Hematopoietic multipotent progenitor cell treated with erythropoietin and hydrocortisone succinate and interleukin-3 and kit ligand, for 17 days (in vitro differentiated cells): Measurements from ENCODE around the gene PDE2A.

Experiments used
- DNase-seq: peaks from one replicate; pipeline ENCODE4 v3.0.0-alpha.2; 2015; ENCODE audit warnings: low spot score

The PDE2A gene

DNA sequence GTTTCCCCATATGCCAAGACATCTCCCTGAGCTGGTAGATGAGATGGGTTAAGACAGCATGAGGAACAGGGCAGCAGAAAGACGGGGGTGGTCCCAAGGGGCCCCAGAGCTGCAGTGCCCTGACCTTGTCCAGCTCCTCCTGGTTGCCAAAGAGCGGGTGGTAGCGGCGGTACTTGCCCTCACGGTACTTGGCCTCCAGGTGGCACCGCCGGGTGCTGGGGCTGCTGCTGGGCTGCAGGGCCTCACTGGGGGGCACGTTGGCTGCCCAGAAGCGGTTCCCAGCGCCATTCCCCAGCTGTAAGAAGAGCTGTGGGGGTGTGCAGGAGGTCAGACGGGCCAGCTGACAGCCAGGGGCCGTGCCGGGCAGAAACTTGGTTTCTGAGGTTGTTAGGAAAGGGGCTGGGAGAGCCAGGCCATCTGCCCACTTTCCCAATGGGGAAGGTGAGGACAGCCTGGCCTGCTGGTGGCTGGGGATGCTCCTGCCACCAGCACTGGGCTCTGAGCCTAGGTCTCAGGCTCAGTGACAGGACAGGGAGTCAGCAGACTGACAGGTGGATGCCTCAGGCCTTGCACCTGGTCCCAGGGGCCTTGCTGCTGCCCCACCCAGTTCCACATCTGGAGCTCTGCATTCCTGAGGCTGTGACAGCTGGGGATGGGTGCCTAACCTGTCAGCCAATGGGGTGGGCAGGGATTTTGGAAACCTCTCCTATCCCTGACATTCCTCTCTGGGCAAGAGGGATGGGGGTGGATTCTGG, 30.0 kb upstream of the PDE2A start:
- DNase-seq: no peak

GRCh38 chr11:72703267-72704008, 29.2 kb upstream of the PDE2A start:
- no peak for DNase-seq

DNA sequence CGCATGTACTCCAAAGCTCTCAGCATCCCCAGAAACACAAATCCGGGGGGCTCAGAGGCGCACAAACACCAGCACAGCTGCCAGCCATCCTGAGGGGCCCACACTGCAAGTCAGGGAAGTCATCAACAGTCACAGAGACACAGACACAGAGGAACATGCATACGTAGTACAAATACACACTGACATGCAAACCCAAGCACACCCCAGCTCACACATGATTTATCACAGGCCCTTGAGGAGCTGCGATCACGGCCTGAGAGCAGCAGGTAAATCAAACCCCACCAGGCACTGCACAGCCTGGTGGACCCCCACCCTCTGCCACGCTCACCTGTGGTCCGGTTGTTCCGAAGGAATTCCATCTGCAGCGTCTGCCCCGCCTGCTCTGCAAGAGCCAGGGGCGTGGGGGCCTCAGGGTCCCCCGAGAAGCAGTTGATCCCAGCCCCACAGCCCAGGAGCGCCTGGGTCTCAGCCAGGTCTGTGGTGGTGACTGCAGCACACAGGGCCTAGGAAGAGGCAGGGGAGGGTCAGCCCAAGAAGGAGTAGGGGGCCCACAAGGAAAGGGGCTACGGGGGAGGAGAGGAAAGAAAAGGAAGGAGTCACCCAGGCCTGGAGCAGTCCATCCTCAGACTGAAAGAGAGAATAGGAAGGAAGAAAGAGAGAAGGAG, 28.5 kb upstream of the PDE2A start:
- no peak for DNase-seq

- DNase-seq: no peak
These were observed 27.9 kb upstream of the PDE2A start for GRCh38 chr11:72702096-72702495.

GRCh38 chr11:72701466-72701865, 27.2 kb upstream of the PDE2A start:
- no peak for DNase-seq

- no peak for DNase-seq
These were observed 25.9 kb upstream of the PDE2A start for GRCh38 chr11:72700146-72700545.

DNA sequence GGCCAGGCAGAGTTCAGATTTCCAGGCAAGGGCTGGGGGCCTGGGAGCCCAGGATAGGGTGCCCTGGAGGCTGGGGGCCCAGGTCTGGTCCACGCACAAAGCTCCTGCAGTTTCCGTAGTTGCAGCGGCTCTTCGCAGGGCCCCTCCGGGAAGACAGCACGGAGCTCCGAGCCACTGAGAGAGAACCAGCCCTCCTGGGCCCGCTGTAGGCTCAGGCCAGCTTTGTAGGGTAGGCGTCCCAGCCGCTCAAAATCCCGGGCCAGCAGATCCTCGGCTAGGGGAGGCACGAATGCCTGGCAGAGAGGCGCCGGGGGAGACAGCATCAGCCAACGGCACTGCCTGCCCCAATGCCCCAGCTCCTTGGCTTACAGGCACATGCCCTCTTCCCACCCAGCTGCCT, 23.6 kb upstream of the PDE2A start:
- no peak for DNase-seq

DNA sequence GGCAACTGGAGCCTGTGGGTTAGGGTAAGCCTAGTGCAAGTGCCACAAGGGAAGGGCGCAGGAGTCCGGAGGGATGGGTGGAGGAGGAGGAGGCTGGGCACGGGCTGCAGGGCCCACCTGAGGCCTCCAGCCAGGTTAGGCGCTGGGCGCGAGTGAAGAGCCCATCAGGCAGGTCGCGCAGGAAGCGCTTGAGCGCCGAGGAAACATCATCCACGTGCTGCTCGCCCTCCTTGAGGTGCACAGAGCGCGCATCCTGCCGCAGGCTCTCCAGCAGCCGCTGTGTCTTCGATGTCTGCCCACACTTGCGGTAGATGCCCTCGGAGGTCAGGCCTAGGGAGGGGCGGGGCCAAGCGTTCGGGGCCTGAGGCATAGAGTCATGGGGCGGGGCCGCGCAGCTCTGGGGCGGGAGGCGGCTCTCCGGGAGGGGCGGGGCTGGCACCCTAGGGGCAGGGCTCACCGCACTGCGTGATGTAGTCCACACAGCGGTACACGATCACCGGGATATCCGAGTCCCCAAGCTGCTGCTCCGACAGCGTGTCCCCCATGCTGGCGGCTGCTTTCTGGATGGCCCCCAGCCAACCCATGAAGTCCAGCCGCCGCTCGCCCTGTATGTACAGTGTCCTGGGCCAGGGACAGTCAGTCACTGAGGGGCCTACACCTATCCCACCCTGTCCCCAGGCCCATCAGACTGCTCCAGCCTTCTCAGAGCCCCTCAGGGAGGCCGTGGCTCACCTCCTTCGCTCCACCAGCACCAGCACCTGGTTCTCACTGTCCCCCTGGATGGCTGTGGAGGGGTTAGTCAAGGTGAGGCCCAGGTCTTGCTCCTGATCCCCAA, 22.9 kb upstream of the PDE2A start:
- peak; percentile 14 for DNase-seq

GRCh38 chr11:72695354-72695753, 21.1 kb upstream of the PDE2A start:
- no peak for DNase-seq

DNA sequence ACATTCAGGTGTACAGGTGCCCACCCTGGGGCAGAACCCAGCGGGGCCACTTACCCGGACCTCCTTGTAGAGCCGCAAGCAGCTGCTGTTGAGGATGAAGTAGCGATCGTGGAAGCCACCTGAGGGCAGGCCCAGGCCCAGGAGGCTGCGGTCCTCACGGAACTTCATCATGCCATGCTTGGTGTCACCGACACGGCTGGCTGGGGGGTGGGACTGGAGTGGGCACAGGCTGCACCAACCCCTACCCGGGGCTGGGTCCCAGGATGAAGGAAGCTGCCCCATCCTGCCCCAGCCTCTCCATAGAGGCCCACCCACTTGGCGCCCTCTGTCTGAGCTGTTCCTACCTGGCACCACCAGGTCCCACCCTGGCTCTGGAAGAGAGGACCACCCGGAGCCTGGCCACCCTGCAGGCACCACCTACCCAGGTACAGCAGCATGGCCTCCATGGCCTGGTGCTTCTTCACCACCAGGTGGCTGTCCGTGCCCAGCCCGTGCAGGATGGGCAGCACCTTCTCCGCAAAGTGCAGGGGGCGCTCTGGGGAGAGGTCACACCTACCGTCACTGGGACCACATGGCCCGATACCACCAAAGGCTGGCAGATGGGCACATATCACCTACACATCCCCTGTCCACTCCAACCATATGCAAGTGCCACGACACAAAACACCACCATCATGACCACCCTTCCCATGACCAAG, 19.2 kb upstream of the PDE2A start:
- DNase-seq: no peak

DNA sequence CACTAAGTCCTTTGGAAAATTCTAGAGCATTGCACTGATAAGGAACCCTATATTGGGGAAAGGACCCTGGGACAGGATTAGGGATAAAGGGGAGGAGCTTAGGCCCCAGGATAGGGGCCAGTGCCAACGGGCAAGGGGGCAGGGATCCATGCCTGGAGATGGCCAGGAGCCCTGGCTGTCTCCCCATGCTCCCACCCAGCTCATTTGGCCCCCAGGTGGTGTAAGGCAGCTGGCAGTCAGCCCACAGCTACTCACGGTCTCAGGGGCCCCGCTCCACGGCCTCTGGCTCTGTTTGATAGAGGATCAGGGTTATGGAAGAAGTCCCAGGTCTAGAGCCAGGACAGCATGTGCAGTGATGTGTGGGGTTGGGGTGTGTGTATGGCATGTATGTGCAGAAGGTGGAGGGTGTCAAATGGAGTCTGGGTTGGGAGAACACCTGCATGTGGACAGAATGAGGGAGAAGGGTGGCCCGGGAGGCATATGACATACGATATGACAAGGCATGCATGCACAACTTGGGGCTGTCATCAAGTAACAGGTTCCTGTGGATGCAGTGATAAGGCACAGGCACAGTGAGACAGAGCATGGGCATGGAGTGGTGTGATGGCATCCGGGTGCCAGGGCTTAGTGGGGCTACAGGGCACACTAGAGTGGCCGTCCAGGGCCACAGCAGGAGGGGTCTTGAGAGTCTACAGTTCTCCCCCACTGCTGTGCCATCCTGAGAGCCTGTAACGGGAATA, 18.4 kb upstream of the PDE2A start:
- DNase-seq: no peak

GRCh38 chr11:72690166-72690565, 15.9 kb upstream of the PDE2A start:
- DNase-seq: no peak

GRCh38 chr11:72688929-72689328, 14.7 kb upstream of the PDE2A start:
- no peak for DNase-seq

GRCh38 chr11:72688486-72688885, 14.3 kb upstream of the PDE2A start:
- no peak for DNase-seq

DNA sequence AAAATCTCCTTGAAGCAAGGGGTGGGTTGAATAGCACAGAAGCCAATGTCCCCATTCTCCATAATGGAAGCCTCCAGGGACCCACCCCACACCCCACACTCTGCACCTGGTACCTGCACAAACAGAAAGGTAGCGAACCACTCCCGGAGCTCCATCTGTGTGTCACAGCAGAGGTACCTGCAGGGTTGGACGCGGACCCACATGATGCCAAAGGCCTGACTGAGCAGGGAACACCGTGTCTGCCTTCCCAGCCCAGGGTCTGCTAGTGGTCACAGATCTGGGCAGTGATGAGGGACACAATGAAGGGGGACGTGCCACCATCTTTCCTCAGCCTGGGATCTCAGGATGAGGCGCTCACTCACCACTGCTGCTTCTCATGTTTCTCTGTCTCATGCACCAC, 13.1 kb upstream of the PDE2A start:
- no peak for DNase-seq

GRCh38 chr11:72686639-72687220, 12.5 kb upstream of the PDE2A start:
- DNase-seq: no peak

DNA sequence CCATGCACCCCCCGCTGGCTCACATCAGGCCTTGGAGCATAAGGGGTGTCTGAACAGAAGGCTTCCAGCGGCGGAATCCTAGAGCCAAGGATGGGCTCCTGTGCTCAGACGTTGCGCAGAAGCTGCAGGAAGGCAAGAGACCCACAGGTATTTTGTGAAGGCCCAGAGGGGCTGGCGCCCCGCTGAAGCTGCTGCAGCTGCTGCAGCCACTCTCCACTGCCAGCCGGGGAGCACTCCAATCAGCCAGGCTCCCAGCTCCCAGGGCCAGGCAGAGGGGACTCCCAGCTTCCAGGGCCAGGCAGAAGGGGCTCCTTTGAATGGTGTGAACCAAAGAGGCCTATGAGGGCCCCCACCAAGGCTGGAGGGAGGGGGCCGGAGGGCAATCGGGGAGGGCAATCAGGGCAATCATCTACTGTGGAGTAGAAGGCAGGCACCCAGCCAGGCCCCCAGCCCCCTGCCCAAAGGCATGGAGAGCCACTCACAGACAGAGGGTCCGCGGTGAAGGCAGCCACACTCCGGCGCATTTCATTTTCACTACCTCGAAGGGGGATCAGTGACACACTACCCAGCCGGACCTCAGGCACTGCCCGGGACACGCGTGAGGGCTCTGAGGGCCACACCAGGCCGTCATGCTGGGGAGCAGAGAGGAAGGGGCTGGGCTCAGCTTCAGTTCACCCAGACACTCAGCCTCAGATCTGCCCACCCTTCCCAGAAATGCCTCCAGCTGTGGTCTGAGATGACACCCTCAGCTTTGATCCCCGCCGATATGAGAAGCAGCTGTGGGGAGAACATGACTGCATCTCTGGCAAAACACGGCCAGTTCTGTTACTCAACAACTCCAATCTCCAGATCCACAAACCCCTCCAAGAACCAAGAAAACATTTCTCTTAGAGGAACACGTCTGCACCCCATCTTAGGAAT, 11.6 kb upstream of the PDE2A start:
- DNase-seq: no peak

DNA sequence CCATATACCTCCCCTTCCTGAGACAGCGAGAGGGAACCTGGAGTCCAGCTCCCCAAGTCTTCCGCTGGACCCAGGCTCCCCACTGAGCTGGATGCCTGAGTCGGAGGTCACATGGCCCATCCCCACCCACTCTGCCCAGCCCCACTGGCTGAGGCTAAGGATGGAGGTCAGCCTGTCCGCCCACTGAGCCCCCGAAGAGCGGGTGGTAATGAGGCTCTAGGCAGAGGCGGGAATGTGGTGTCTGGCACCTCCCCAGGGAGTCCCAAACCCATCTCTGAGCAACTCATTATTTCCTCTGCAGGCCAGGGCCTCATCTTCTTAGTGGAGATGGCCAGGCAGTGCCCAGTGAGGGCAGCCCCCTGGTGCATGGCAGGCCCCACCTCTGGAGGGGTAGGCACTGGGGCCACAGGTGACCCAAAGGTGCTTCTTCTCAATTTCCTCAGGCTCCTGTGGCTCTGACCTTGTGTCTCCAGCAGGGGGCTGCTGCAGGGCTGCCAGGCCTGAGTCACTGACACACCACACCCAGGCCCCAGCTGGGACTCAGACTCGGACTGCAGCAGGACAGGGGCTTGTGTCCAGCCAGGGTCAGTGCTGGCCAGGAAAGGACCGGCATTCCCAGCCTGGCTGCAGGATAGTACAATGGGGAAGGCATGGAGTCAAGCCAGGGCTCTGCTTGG, 10.2 kb upstream of the PDE2A start:
- peak; percentile 67 for DNase-seq

DNA sequence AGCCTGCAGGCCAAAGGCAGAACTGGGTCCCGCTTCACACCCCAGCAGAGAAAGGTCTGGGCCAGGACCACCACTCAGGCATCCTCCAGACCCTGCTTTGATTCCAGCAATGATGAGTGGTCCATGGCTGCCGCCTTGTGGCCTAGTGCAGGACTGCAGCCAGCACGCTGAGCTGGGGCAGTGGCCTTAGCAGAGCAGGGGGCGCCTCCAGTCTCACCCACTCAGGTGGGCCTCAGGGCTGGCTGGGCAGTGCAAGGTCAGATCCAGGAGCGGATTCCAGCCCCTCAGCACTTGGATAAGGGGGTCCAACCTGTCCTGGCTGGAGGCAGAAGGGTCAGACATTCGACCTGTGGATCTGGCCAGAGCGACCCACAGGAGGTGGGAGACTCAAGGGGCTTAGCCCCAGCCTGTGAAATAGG, 9.6 kb upstream of the PDE2A start:
- peak; percentile 61 for DNase-seq
